Measurements from ENCODE around the gene CCDC187. TPM values are rescaled to one million over a fixed set of nuclear protein-coding genes. Genes with fewer than 3 reads are reported as not detected.
A peak's percentile ranks its signal among the peaks of the same experiment; 100 is the strongest.

CCDC187 gene
- total RNA-seq, 1 donor from 2014 or later = 0.69 TPM

- no peak for ATAC-seq (ENCODE audit: low read depth)
Observed at GRCh38 chr9:136206602-136207275, 97.2 kb downstream of the CCDC187 start.

GRCh38 chr9:136205707-136205992, 98.2 kb downstream of the CCDC187 start:
- Mint-ChIP-seq H3K4me3 (no peak overlapping the region), H3K9me3 (no peaks in the 10 kb centered on the region), H3K27me3 (peaks cover 18% of the 10 kb centered on the region), H3K36me3 (ENCODE audit: low read depth) (peaks cover 44% of the 10 kb centered on the region), H3K4me1 (peaks cover 13% of the 10 kb centered on the region), H3K27ac (no peak overlapping the region)
- no peak for TF ChIP-seq CTCF (IDR thresholded peaks at IDR 0.05)
- no peak for DNase-seq
- ATAC-seq (ENCODE audit: low read depth) = no peak
- intact Hi-C loops (cut with micrococcal nuclease) = loop anchor here (5.0 kb wide), 1 partner anchor 37 kb away; no protein-coding TSS in a partner anchor
- ChIA-PET POLR2A (interaction anchor here (1.1 kb wide), 1 partner anchor 39 kb away, joined by 4 read pairs; no protein-coding TSS in a partner anchor), CTCF (interaction anchor here (1.3 kb wide), 2 partner anchors 10 to 18 kb away, joined by 3 to 7 read pairs; no protein-coding TSS in a partner anchor)

More at GRCh38 chr9:136206602-136207275, 97.2 kb downstream of the CCDC187 start:
- POLR2A ChIA-PET = interaction anchor here (1.1 to 1.5 kb wide), 2 partner anchors 33 to 38 kb away, joined by 4 to 5 read pairs; no protein-coding TSS in a partner anchor
- Mint-ChIP-seq H3K27ac (no peak overlapping the region), H3K4me3 (no peak overlapping the region), H3K4me1 (peaks cover 14% of the 10 kb centered on the region), H3K9me3 (no peaks in the 10 kb centered on the region), H3K36me3 (ENCODE audit: low read depth) (peaks cover 52% of the 10 kb centered on the region), H3K27me3 (peaks cover 14% of the 10 kb centered on the region)
- intact Hi-C loops (cut with micrococcal nuclease) = loop anchor here (5.0 kb wide), 1 partner anchor 36 kb away; no protein-coding TSS in a partner anchor
- CTCF ChIA-PET = interaction anchor here (1.0 to 1.3 kb wide), 2 partner anchors 15 to 17 kb away, joined by 3 to 7 read pairs; no protein-coding TSS in a partner anchor
- DNase-seq = no peak
- no peak for TF ChIP-seq CTCF (IDR thresholded peaks at IDR 0.05)

GRCh38 chr9:136204838-136205706, 98.8 kb downstream of the CCDC187 start, which contains the start of gene LHX3:
Gene LHX3, minus strand, starts transcription at chr9:136205128. Its CDS starts 116 bp downstream, at chr9:136205012.
- CTCF ChIA-PET = interaction anchor here (1.3 kb wide), 2 partner anchors 11 to 19 kb away, joined by 3 to 7 read pairs; no protein-coding TSS in a partner anchor
- no peak within 1 kb of the TSS for H3K27ac Mint-ChIP-seq
- TF ChIP-seq CTCF (IDR thresholded peaks at IDR 0.05) = no peak
- intact Hi-C loops (cut with micrococcal nuclease) = loop anchor here (5.0 kb wide), 1 partner anchor 37 kb away; no protein-coding TSS in a partner anchor
- H3K27me3 Mint-ChIP-seq = peaks cover 18% of the 10 kb centered on the region
- no peaks in the 10 kb centered on the region for H3K9me3 Mint-ChIP-seq
- peaks cover 41% of the 10 kb centered on the region for H3K36me3 Mint-ChIP-seq (ENCODE audit: low read depth)
- ATAC-seq (ENCODE audit: low read depth) = peak; percentile 41
- DNase-seq = no peak
- POLR2A ChIA-PET = interaction anchor here (0.6 to 1.1 kb wide), 3 partner anchors 20 to 842 kb away, joined by 4 read pairs; no protein-coding TSS in a partner anchor
- no peak within 1 kb of the TSS for H3K4me3 Mint-ChIP-seq
- peaks cover 13% of the 10 kb centered on the region for H3K4me1 Mint-ChIP-seq

- CTCF ChIA-PET = no interaction called here
- intact Hi-C loops (cut with micrococcal nuclease) = no loop called here
- ATAC-seq (ENCODE audit: low read depth) (no peak), DNase-seq (no peak)
- H3K9me3 Mint-ChIP-seq = no peaks in the 10 kb centered on the region
- H3K4me3 Mint-ChIP-seq = no peak overlapping the region
- peaks cover 18% of the 10 kb centered on the region for H3K27me3 Mint-ChIP-seq
- H3K36me3 Mint-ChIP-seq (ENCODE audit: low read depth) = peaks cover 33% of the 10 kb centered on the region
- peaks cover 14% of the 10 kb centered on the region for H3K4me1 Mint-ChIP-seq
- no peak for TF ChIP-seq CTCF (IDR thresholded peaks at IDR 0.05)
- POLR2A ChIA-PET = interaction anchor here (1.0 kb wide), 1 partner anchor 21 kb away, joined by 4 read pairs; no protein-coding TSS in a partner anchor
- no peak overlapping the region for H3K27ac Mint-ChIP-seq
Observed at GRCh38 chr9:136204145-136204805, 99.6 kb downstream of the CCDC187 start.

Data from activated B cell treated with CpG ODN at 0.5 μM for 24 hours (primary cell).